ENCODE data around the gene HDAC9.
"Not testable (repeated sequence)": the region's sequence is repeated elsewhere in the genome, so short reads cannot be mapped to it uniquely, and the experiment has no call there.

Gene HDAC9

GRCh38 chr7:18936265-18936664, 440.7 kb downstream of the HDAC9 start:
- DNase-seq (ENCODE audit: low read depth in 2 of 2, low spot score in 1 of 2), result no peak

DNA sequence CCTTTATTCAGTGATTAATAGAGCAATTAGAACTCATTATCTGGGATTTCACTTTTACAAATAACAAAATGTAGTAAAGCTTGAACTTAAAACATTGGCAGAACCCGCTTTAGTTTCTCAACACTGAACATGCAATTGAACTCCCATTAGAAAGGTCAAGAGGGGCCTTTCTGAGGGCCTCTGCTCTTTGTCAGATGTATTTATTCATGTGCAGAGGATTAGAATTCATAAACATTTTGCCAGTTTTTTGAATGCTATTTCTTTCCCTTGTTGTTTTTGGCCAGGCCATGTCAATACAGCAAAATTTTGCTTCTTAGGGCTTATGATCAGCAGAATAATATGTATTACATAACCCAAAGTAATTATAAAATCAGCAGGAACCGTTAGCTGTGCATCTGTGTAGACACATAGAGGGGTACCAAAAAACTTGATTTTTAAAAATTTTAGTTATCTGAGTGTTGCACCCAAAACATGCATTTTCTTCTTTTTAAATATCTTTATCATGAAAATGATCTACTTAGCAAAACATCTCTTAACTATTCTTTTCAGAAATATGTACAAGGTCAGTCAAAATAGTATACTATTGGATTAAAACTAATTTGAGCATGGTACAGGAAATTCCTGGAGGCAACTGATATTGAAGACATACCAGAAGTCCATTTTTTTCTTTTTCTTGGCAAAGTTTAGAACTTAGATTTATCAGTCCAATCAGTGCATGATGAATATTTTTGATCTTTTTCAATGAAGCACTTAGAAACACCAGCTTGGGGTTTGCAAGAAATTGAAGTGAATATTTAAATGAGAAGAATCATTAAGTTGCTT, 444.4 kb downstream of the HDAC9 start:
- no peak for DNase-seq (ENCODE audit: low read depth in 2 of 2, low spot score in 1 of 2)

DNA sequence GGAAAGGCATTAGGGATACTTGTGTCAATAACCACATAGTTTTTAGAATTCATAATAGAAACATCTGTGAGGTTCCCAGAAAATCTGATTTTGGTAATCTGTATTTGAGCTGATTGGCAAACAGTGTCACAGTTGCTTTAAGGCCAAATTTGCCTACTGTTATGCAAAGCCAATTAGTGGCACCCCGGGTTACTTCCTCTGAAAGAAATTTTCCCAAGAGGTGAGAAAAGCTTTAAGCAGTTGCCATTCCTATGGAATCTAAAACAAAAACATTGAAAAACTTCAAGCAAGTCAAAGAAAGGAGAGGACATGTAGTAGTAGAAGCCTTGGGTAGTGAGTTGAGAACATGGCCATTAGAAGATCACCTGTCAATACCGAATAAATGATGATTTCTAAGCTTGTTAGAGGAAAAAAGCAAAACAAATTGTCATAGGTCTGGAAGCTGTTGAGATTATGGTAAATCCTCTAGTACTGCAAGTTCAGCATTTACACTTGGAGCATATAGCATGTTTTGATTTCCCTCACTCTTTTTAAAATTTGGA, 445.1 kb downstream of the HDAC9 start:
- no peak for DNase-seq (ENCODE audit: low read depth in 2 of 2, low spot score in 1 of 2)

DNA sequence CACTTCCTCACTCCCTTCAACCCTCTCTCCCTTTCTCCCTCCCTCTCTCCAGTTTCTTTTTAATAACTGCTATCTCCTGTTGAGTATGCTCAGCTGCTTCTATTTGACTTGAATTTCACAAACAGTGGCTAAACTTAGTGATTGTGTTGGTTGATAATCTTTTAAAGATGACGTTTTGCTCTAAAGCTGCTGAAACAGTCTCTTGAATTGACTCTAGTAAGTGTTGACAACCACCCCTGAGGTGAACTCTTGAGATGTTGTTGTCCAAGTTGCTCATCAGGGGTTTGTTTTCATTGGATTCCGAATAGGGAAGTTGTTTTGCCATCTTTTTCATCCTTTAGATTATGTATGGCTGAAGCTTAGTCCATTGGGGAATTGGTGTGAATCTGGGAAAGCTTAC, 445.7 kb downstream of the HDAC9 start:
- no peak for DNase-seq (ENCODE audit: low read depth in 2 of 2, low spot score in 1 of 2)

DNA sequence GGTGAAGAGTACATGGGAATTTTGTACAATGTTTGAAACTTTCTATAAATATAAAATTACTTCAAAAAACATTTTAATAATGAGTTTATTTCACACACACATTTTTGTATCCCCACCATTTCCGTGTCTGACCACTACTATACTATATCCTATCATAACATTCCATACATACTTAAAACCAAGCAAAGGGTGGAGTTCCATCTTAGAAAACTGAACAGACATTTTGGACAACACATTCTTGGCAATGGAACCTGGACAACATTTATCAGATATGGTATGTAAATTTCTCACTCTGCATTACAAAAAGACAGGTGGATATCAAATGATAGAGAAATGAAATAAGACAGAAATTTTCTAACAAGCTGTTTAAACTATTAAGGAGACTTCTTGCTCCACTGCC, 453.0 kb downstream of the HDAC9 start:
- DNase-seq (ENCODE audit: low read depth in 2 of 2, low spot score in 1 of 2), result no peak

- no peak for DNase-seq (ENCODE audit: low read depth in 2 of 2, low spot score in 1 of 2)
These were observed 457.3 kb downstream of the HDAC9 start for GRCh38 chr7:18952846-18953245.

GRCh38 chr7:18958627-18959026, 463.1 kb downstream of the HDAC9 start:
- DNase-seq (ENCODE audit: low read depth in 2 of 2, low spot score in 1 of 2), result no peak

- no peak for DNase-seq (ENCODE audit: low read depth in 2 of 2, low spot score in 1 of 2)
These were observed 465.2 kb downstream of the HDAC9 start for GRCh38 chr7:18960725-18961124.

DNA sequence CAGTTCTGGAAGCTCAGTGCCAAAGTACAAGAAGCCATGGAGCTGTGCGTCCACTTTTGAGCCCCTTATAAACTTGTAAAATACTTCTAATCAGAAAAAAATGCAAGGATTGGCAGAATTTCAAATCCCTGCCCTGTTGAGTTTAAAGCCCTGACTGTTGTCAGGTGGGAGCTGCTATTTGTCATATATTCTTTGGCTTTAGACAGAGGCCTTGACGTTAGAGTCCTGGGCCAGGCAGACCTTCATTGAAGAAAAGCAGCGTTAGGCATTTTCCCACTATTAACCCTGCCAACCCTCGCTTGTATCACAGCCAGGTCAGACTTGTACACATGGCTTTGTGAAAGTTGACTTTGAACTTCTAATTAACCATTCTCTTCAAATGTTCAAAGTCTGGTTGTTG, 466.5 kb downstream of the HDAC9 start:
- no peak for DNase-seq (ENCODE audit: low read depth in 2 of 2, low spot score in 1 of 2)

DNA sequence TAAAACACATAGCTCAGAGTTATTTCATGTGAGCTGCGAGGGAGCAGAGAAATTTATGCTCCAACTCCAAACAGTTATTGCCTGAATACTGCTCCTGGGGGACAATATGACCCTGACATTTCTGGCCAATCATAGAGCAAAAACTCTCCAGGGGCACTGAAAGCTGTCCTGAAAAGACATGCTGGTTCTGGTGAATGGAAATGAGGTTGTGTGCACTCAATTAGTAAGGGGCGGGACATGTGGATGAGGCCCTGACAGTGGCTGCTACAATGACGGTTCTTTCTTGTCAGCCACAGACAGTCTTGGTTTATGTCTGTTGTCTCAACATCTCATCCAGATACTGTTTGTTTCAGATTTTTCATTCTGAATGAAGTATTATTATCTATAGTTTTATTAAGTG, 470.1 kb downstream of the HDAC9 start:
- no peak for DNase-seq (ENCODE audit: low read depth in 2 of 2, low spot score in 1 of 2)

GRCh38 chr7:18967755-18968154, 472.2 kb downstream of the HDAC9 start:
- DNase-seq (ENCODE audit: low read depth in 2 of 2, low spot score in 1 of 2), result not testable (repeated sequence)

DNA sequence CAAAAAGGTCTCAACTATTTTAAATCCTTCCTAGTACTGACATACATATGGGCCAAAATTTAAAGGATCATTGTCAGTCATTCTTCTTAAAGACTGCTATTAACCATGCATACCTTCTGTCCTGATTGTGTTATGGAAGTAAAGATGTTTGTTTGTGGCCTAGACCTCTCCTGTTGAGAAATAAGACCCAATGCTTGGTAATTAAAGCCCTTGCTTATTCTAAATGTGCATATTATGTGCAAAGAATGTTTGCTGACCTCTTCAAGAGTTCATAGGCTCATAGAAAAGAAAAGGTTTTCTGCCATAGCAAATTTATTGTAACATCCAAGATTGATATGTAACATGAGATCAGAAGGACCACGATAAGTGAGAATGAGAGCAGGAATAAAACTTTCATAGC, 476.3 kb downstream of the HDAC9 start:
- no peak for DNase-seq (ENCODE audit: low read depth in 2 of 2, low spot score in 1 of 2)

DNA sequence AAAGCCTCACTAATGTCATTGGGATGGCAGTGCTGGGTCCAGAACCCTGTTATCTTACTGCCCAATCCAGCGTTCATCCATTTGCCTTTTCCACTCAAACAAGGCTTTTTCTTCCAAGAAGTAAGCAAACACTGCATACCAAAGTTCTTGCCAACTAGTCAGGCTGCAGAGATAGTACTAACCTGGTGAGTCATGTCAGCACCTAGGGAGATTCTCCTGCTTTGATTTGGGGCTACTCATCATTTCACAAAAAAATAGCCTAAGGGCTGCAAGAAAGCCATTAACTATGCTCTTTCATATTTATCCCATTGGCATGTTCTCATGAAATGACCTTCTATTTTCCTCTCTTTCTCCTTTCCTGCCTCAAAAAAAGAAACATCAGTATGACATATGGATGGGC, 479.3 kb downstream of the HDAC9 start:
- DNase-seq (ENCODE audit: low read depth in 2 of 2, low spot score in 1 of 2), result no peak

- DNase-seq (ENCODE audit: low read depth in 2 of 2, low spot score in 1 of 2), result no peak
These were observed 479.7 kb downstream of the HDAC9 start for GRCh38 chr7:18975276-18975675.

- DNase-seq (ENCODE audit: low read depth in 2 of 2, low spot score in 1 of 2), result no peak
These were observed 480.2 kb downstream of the HDAC9 start for GRCh38 chr7:18975689-18976280.

GRCh38 chr7:18976715-18977471, 481.3 kb downstream of the HDAC9 start:
- no peak for DNase-seq (ENCODE audit: low read depth in 2 of 2, low spot score in 1 of 2)

GRCh38 chr7:18978108-18978495, 482.6 kb downstream of the HDAC9 start:
- DNase-seq (ENCODE audit: low read depth in 2 of 2, low spot score in 1 of 2), result no peak

- DNase-seq (ENCODE audit: low read depth in 2 of 2, low spot score in 1 of 2), result not testable (repeated sequence)
These were observed 495.2 kb downstream of the HDAC9 start for GRCh38 chr7:18990700-18991099.

GRCh38 chr7:18993933-18994668, 498.6 kb downstream of the HDAC9 start:
- DNase-seq (ENCODE audit: low read depth in 2 of 2, low spot score in 1 of 2), result no peak

DNA sequence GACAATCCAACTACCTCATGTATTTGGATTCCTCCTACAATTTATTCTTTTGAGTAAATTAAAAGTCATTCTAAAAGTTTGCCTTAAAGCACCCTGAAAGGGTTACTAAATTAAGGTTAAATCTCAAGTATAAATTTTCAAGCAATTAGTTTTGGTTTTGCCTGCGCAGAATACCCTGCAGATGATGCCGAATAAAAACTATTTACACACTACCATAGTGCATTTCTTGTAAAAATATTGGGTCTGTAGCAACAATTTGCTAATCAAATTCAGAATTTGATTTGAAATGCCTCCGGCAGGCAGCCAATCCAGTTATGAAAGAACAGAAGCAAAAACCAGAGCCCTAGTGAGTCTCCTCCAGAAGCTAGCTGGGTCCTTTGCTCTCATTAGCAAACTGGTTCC, 499.7 kb downstream of the HDAC9 start:
- no peak for DNase-seq (ENCODE audit: low read depth in 2 of 2, low spot score in 1 of 2)

- no peak for DNase-seq (ENCODE audit: low read depth in 2 of 2, low spot score in 1 of 2)
These were observed 500.4 kb downstream of the HDAC9 start for GRCh38 chr7:18995811-18996426.

Measured in stimulated activated CD8-positive, alpha-beta memory T cell treated with anti-CD3 and anti-CD28 coated beads, Interleukin-4, amount 100 ng/mL, for 1 hour (primary cell).